A204.1 (cell line): ENCODE data around the gene OR6K3.
"Not testable (repeated sequence)": the region's sequence is repeated elsewhere in the genome, so short reads cannot be mapped to it uniquely, and the experiment has no call there.

Experiments used
- FAIRE-seq: peaks from 2 replicates; lab custom pipeline; 2012; peaks lifted over from hg19 to GRCh38; lab: Jason Lieb, UNC

The OR6K3 gene

GRCh38 chr1:158720620-158721019, at the start of gene OR6K3:
TSS of gene OR6K3 (minus strand) at chr1:158720720. CDS start at chr1:158718115, 2,605 bp downstream.
- no peak for FAIRE-seq

- no peak for FAIRE-seq
These were observed 33.9 kb upstream of the OR6K3 start, which contains the start of gene OR6K6 for GRCh38 chr1:158754420-158754819. TSS of gene OR6K6 (plus strand) at chr1:158754720. CDS start at chr1:158754888, 168 bp downstream.

GRCh38 chr1:158752155-158752712, 31.7 kb upstream of the OR6K3 start:
- FAIRE-seq = no peak

- FAIRE-seq = no peak
These were observed 15.3 kb upstream of the OR6K3 start for GRCh38 chr1:158735848-158736247.

- FAIRE-seq = no peak
These were observed 12.0 kb upstream of the OR6K3 start for GRCh38 chr1:158732524-158732923.

- FAIRE-seq = no peak
These were observed 11.2 kb upstream of the OR6K3 start for GRCh38 chr1:158731707-158732106.

- FAIRE-seq = no peak
These were observed 9.9 kb upstream of the OR6K3 start for GRCh38 chr1:158730453-158730852.

- no peak for FAIRE-seq
These were observed 8.1 kb upstream of the OR6K3 start for GRCh38 chr1:158728510-158729225.

GRCh38 chr1:158724442-158724841, 3.9 kb upstream of the OR6K3 start:
- no peak for FAIRE-seq

- FAIRE-seq = no peak
These were observed 856 bp downstream of the OR6K3 start for GRCh38 chr1:158719664-158720063.

GRCh38 chr1:158717344-158717743, 3.2 kb downstream of the OR6K3 start:
- FAIRE-seq = no peak

- FAIRE-seq = no peak
These were observed 4.2 kb downstream of the OR6K3 start for GRCh38 chr1:158716335-158716734.

GRCh38 chr1:158714754-158715153, 5.8 kb downstream of the OR6K3 start:
- no peak for FAIRE-seq

- no peak for FAIRE-seq
These were observed 9.4 kb downstream of the OR6K3 start for GRCh38 chr1:158711098-158711497.

- no peak for FAIRE-seq
These were observed 14.4 kb downstream of the OR6K3 start for GRCh38 chr1:158706096-158706495.

GRCh38 chr1:158700552-158700951, 20.0 kb downstream of the OR6K3 start, which contains the start of gene OR6K2:
TSS of gene OR6K2 (minus strand) at chr1:158700652. CDS start at chr1:158700652, 0 bp downstream.
- FAIRE-seq = no peak

- FAIRE-seq = no peak
These were observed 25.9 kb downstream of the OR6K3 start for GRCh38 chr1:158694596-158694995.

GRCh38 chr1:158692356-158692755, 28.2 kb downstream of the OR6K3 start:
- FAIRE-seq = no peak

- no peak for FAIRE-seq
These were observed 28.6 kb downstream of the OR6K3 start for GRCh38 chr1:158691907-158692306.

- FAIRE-seq = not testable (repeated sequence)
These were observed 29.4 kb downstream of the OR6K3 start for GRCh38 chr1:158691149-158691548.

- no peak for FAIRE-seq
These were observed 30.6 kb downstream of the OR6K3 start for GRCh38 chr1:158689875-158690274.

GRCh38 chr1:158689110-158689509, 31.4 kb downstream of the OR6K3 start:
- no peak for FAIRE-seq

GRCh38 chr1:158688343-158688742, 32.2 kb downstream of the OR6K3 start:
- FAIRE-seq = not testable (repeated sequence)

GRCh38 chr1:158687037-158687436, 33.5 kb downstream of the OR6K3 start:
- FAIRE-seq = peak; percentile 19
